Right atrium auricular region (tissue), 2 donors: ENCODE results near the gene SVIP. TPM values are rescaled to one million over a fixed set of nuclear protein-coding genes. Genes with fewer than 3 reads are reported as not detected.

Experiments
- DNase-seq: peaks from one replicate; pipeline ENCODE4 v3.0.0-alpha.2; 2019; ENCODE audit warnings: low spot score
- H3K27ac ChIP-seq, 2 donors: fragments of 200-600 bp; sonication (generic); 1 replicate in 1 of 2; 2 replicates in 1 of 2; pipeline ENCODE4 v1.5.1; 2016 to 2019
- H3K27me3 ChIP-seq, 2 donors: fragments of 200-600 bp; sonication (generic); one replicate each; pipeline versions ENCODE4 v1.5.1 to v1.6.0; 2017 to 2019
- H3K36me3 ChIP-seq: fragments of 200-600 bp; sonication (generic); one replicate; pipeline ENCODE4 v1.5.1; 2016
- H3K4me1 ChIP-seq, 2 donors: fragments of 200-600 bp; sonication (generic); one replicate each; pipeline versions ENCODE4 v1.5.1 to v1.6.0; 2017 to 2019
- H3K4me3 ChIP-seq, 2 donors: fragments of 200-600 bp; sonication (generic); 1 replicate in 1 of 2; 2 replicates in 1 of 2; pipeline ENCODE4 v1.5.1; 2017 to 2019; ENCODE audit warnings: mild to moderate bottlenecking in 1 of 2, moderate library complexity in 1 of 2
- H3K9me3 ChIP-seq, 2 donors: fragments of 200-600 bp; sonication (generic); one replicate each; pipeline ENCODE4 v1.5.1; 2019
- total RNA-seq, 2 donors: library from RNA; depleted of rRNA; stranded (reverse); fragments of >200 nt; gene quantifications; one replicate each; pipeline ENCODE4 v1.1.0, GENCODE V29; 2016
- TF ChIP-seq, protein P1 (sequence below), 2 donors: fragments of 200-600 bp; sonication (generic); IDR thresholded peaks; one replicate each; pipeline ENCODE4 v1.5.1; 2019; ENCODE audit warnings: antibody characterized with exemption in 2 of 2

Gene SVIP
- total RNA-seq, 2 donors from 2014 or later, result 13.1 to 13.9 TPM

DNA sequence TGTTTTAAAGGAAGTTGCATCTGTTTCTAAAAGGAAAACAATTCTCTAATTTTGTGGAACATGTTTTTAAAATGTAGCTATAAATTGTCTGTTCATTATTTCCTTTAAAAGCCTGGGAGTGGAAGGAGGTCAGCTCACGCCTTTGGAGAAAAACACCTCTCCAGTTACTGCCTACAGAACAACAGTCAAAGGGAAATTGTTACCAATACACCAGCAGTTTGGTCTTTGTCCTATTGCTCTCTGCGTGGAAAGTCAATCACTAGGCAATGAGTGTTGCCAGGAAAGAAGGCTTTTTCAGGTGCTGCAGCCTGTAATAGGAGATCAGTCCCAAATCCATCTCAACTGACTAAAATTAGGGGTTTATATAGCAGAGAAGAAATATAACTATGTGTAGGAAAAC, 22.2 kb downstream of the SVIP start:
- Histone ChIP-seq H3K27ac (no peak overlapping the region), H3K4me1 (peaks cover 0 to 15% of the 10 kb centered on the region in 2 donors), H3K9me3 (no peaks in the 10 kb centered on the region), H3K4me3 (no peak overlapping the region), H3K36me3 (no peaks in the 10 kb centered on the region), H3K27me3 (no peaks in the 10 kb centered on the region)
- no peak for DNase-seq
- TF ChIP-seq, protein P1, sequence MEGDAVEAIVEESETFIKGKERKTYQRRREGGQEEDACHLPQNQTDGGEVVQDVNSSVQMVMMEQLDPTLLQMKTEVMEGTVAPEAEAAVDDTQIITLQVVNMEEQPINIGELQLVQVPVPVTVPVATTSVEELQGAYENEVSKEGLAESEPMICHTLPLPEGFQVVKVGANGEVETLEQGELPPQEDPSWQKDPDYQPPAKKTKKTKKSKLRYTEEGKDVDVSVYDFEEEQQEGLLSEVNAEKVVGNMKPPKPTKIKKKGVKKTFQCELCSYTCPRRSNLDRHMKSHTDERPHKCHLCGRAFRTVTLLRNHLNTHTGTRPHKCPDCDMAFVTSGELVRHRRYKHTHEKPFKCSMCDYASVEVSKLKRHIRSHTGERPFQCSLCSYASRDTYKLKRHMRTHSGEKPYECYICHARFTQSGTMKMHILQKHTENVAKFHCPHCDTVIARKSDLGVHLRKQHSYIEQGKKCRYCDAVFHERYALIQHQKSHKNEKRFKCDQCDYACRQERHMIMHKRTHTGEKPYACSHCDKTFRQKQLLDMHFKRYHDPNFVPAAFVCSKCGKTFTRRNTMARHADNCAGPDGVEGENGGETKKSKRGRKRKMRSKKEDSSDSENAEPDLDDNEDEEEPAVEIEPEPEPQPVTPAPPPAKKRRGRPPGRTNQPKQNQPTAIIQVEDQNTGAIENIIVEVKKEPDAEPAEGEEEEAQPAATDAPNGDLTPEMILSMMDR (IDR thresholded peaks at IDR 0.05), result no peak

DNA sequence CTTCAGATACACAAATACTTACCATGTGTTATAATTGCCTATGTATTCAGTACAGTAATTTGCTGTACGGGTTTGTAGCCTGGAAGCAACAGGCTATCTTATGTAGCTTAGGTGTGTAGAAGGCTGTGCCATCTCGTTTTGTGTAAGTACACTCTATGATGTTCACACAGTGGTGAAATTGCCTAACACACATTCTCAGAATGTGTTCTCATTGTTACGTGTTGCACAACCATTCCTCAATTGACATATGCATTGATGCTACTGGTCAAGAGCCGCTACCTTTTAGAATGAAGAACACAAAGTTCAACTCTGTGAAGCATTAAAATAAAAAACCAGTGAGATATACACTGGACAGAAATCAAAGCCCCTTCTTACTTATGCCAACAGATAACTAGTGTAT, 26.7 kb downstream of the SVIP start:
- H3K36me3 ChIP-seq, result no peaks in the 10 kb centered on the region
- no peak for DNase-seq
- no peaks in the 10 kb centered on the region for H3K9me3 ChIP-seq
- TF ChIP-seq, protein P1 (IDR thresholded peaks at IDR 0.05), result no peak
- no peak overlapping the region for H3K27ac ChIP-seq
- H3K27me3 ChIP-seq, result no peaks in the 10 kb centered on the region
- H3K4me1 ChIP-seq, result peaks cover 0 to 6% of the 10 kb centered on the region in 2 donors
- H3K4me3 ChIP-seq, result no peak overlapping the region

DNA sequence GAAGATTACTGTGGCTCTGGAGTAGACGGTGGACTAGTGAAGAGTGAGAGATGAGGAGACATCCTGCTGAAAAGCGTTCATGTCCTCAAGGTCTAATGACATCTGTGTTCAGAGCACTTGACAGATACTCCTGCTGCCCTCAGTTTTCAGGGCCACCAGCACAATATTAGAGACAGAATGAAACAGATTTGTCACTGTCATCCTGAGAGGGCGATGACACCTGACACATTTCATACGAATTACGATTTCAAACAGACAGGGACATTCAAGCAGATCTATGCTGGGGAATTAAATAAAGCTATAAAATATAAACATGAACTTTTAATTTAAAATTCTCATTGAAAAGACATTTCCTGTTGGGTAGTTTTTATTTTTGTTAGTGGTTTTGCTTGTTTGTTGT, 29.1 kb downstream of the SVIP start:
- Histone ChIP-seq H3K4me1 (no peaks in the 10 kb centered on the region), H3K36me3 (no peaks in the 10 kb centered on the region), H3K9me3 (no peaks in the 10 kb centered on the region), H3K27ac (no peak overlapping the region), H3K4me3 (no peak overlapping the region), H3K27me3 (no peaks in the 10 kb centered on the region)
- no peak for DNase-seq
- TF ChIP-seq, protein P1 (IDR thresholded peaks at IDR 0.05), result no peak

DNA sequence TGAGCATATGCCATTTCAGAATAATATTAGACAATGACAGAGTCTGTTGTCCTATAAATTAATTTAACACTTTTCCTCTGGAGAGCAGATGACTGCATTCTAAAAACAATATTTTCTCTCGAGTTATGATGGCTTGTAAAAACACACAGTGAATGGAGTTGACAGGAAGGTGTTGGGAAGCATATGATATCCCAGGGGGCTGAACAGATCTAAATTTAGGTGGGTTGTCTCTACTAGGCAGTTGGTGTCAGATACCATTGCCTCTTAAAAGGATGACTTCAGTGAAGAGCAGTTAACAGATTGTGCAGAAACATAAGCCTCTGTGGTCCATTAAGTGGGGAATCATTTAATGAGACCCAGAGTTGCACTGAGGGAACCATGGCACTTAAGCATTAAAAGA, 30.7 kb downstream of the SVIP start:
- H3K4me1 ChIP-seq, result no peaks in the 10 kb centered on the region
- no peaks in the 10 kb centered on the region for H3K36me3 ChIP-seq
- no peak for DNase-seq
- no peaks in the 10 kb centered on the region for H3K27me3 ChIP-seq
- H3K27ac ChIP-seq, result no peak overlapping the region
- H3K4me3 ChIP-seq, result no peak overlapping the region
- TF ChIP-seq, protein P1 (IDR thresholded peaks at IDR 0.05), result no peak
- H3K9me3 ChIP-seq, result no peaks in the 10 kb centered on the region

DNA sequence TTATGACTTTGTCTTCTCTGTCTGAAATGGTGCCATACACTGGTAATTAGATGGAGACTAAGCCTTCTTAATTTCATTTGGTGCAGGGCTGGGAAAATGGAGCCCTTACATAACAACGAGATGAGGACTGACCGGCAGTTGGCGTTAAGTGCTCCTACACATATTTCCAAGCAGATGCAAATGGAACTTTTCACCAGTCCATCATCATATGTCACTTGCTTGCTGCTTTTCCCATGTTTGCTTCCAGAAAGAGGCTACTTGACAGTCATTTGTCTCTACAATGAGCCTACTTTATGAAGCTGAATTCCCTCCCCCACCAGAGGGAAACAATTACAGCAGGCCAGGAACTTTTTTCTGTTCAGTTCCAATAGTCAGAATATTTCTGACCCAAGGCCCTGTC, 32.6 kb downstream of the SVIP start:
- no peaks in the 10 kb centered on the region for H3K9me3 ChIP-seq
- H3K27me3 ChIP-seq, result no peaks in the 10 kb centered on the region
- no peak overlapping the region for H3K27ac ChIP-seq
- no peaks in the 10 kb centered on the region for H3K4me1 ChIP-seq
- H3K36me3 ChIP-seq, result no peaks in the 10 kb centered on the region
- no peak for DNase-seq
- TF ChIP-seq, protein P1 (IDR thresholded peaks at IDR 0.05), result no peak
- H3K4me3 ChIP-seq, result no peak overlapping the region

DNA sequence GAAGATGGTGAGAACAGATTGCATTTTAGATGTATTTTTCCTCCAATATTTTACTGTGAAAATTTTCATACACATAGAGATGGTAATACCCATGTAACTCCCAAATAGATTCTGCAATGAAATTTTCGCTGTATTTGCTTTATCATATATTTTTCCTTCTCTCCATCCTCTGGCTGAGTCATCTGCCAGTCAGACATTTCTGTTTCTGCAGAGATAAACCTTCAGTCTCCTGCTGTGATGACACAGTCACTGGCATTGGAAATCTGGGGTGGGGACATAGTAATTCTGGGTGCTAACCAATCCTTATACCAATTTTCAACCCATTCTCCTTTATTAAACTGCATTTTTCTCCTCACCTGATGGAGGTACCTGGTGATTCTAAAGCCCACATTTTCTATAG, 33.7 kb downstream of the SVIP start:
- TF ChIP-seq, protein P1 (IDR thresholded peaks at IDR 0.05), result no peak
- H3K4me3 ChIP-seq, result no peak overlapping the region
- H3K27ac ChIP-seq, result no peak overlapping the region
- H3K9me3 ChIP-seq, result no peaks in the 10 kb centered on the region
- H3K4me1 ChIP-seq, result no peaks in the 10 kb centered on the region
- no peaks in the 10 kb centered on the region for H3K36me3 ChIP-seq
- no peak for DNase-seq
- no peaks in the 10 kb centered on the region for H3K27me3 ChIP-seq
